CD4-positive, alpha-beta T cell treated with Interleukin-10 for 1 hour (primary cell): ENCODE measurements around the gene MUL1.

ENCODE experiments used
- DNase-seq: peaks from one replicate; pipeline ENCODE4 v3.0.0-alpha.2; 2020

Gene MUL1

DNA sequence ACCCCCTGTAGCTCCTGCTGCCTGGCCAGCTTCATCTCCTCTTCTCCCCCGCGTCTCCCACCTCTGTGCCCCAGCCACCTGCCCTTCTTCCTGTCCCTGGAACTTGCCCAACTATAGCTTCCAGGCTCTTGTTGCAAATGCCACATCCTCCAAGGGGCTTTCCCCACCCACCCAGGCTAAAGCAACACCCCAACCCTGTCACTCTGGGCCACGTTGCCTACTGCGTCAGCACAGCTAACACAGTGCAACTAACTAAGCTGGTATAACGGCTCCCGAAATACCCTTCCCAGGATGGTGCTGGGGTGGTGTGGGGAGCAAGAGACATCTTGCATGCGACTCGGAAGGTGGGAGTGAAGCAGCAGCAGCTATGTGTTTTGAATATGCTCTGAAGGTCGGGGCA lies 41.7 kb downstream of the MUL1 start:
- no peak for DNase-seq

DNA sequence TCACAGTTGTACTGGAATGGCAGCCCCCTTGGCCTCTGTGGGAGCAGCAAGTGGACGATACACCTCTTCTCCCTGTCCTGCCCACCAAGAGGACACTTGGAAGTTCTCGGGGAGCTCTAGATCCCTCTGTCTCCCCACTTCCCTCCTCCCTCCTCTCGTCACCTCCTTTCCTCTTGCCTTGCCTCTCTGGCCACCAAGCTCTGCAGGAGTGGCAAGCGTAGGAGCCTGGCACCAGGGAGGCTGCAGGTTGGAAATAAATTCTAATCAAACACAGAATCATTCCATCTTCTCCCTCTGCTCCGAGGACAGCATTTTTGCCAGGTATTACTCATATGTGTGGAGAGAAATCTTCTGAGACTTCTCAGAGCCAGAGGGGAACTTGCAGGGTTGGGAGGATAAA lies 42.8 kb downstream of the MUL1 start:
- DNase-seq, result no peak

GRCh38 chr1:20463502-20463901 lies 44.4 kb downstream of the MUL1 start:
- DNase-seq, result no peak

GRCh38 chr1:20462397-20462796 lies 45.6 kb downstream of the MUL1 start:
- no peak for DNase-seq

- DNase-seq, result no peak
Observed at GRCh38 chr1:20458717-20459116, 49.2 kb downstream of the MUL1 start.

DNA sequence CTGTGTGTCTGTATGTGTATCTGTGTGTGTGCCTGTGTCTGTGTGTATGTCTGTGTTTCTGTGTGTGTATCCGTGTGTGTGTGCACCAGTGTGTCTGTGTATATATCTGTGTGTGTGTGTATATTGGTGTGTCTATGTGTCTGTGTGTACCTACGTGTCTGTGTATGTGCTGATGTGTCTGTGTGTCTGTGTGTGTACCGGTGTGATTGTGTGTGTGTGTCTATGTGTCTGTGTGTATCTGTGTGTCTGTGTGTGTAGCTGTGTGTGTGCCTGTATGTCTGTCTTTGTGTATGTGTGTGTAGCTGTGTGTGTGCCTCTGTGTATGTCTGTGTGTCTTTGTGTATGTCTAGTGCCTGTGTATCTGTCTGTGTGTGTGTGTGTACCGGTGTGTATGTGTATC lies 53.9 kb downstream of the MUL1 start:
- DNase-seq, result no peak

GRCh38 chr1:20449735-20450311 lies 58.1 kb downstream of the MUL1 start:
- no peak for DNase-seq
